SU-DHL-6 (cell line): ENCODE data around the gene TMEM154.

ENCODE experiments used
- H2AFZ ChIP-seq: fragments of 200-600 bp; sonication (generic); 2 replicates; pipeline ENCODE4 v1.6.1; 2014; ENCODE audit warnings: low read depth, mild to moderate bottlenecking, moderate library complexity, mixed read lengths, antibody characterized with exemption, low read length; ENCODE audit not compliant: severe bottlenecking
- H3F3A ChIP-seq: fragments of 200-600 bp; shearing (Covaris generic); 2 replicates; pipeline ENCODE4 v1.6.0; 2016; ENCODE audit warnings: antibody characterized with exemption, mild to moderate bottlenecking; ENCODE audit not compliant: insufficient read depth
- H3K27ac ChIP-seq: fragments of 200-600 bp; sonication (generic); 2 replicates; pipeline ENCODE4 v1.5.1; 2016; ENCODE audit warnings: low read depth, mild to moderate bottlenecking, low read length, moderate library complexity, mixed read lengths
- H3K27me3 ChIP-seq: fragments of 200-600 bp; sonication (generic), shearing (Covaris generic); 2 replicates; pipeline ENCODE4 v1.6.0; 2014; ENCODE audit warnings: mild to moderate bottlenecking, low read length
- H3K36me3 ChIP-seq: fragments of 200-600 bp; sonication (generic); 2 replicates; pipeline ENCODE4 v1.6.1; 2014; ENCODE audit warnings: mild to moderate bottlenecking, low read length, mixed read lengths
- H3K4me2 ChIP-seq: fragments of 300-600, 200-600 bp; shearing (Covaris generic), sonication (generic); 2 replicates; pipeline ENCODE4 v1.6.0; 2014; ENCODE audit warnings: low read length, low read depth, mild to moderate bottlenecking; ENCODE audit not compliant: poor library complexity, severe bottlenecking
- H3K4me3 ChIP-seq: fragments of 200-600 bp; sonication (generic); 2 replicates; pipeline ENCODE4 v1.5.1; 2014; ENCODE audit warnings: antibody characterized with exemption, low read length, mild to moderate bottlenecking, mixed read lengths; ENCODE audit not compliant: insufficient read depth, poor library complexity, severe bottlenecking
- H3K79me2 ChIP-seq: fragments of 200-600 bp; sonication (generic); 2 replicates; pipeline ENCODE4 v1.6.1; 2014; ENCODE audit warnings: mild to moderate bottlenecking, low read length, moderate library complexity; ENCODE audit not compliant: insufficient read depth
- H3K9ac ChIP-seq: fragments of 200-600 bp; sonication (generic); 2 replicates; pipeline ENCODE4 v1.7.0; 2014; ENCODE audit warnings: mild to moderate bottlenecking, low read length
- H3K9me2 ChIP-seq: fragments of 200-600 bp; sonication (generic); replicated peaks from 2 replicates; pipeline ENCODE4 v1.6.1; 2014; ENCODE audit warnings: low read length; ENCODE audit not compliant: insufficient read depth
- H3K9me3 ChIP-seq: fragments of 200-600 bp; sonication (generic); 2 replicates; pipeline ENCODE4 v1.6.1; 2014; ENCODE audit warnings: low read length, mixed read lengths; ENCODE audit not compliant: insufficient read depth
- H4K20me1 ChIP-seq: fragments of 200-600 bp; sonication (generic); 2 replicates; pipeline ENCODE4 v1.6.1; 2014; ENCODE audit warnings: low read depth, mild to moderate bottlenecking, antibody characterized with exemption, low read length, moderate library complexity, mixed read lengths
- CTCF ChIP-seq: fragments of 200-600 bp; sonication (generic); IDR thresholded peaks from one replicate; pipeline ENCODE4 v1.5.1; 2017; ENCODE audit warnings: antibody characterized with exemption, mild to moderate bottlenecking, low read length, moderate library complexity; ENCODE audit not compliant: insufficient read depth, poor library complexity, severe bottlenecking
- EZH2phosphoT487 ChIP-seq: fragments of 200-600 bp; sonication (generic), shearing (Covaris generic); conservative IDR thresholded peaks from 2 replicates; pipeline ENCODE4 v1.6.1; 2018; ENCODE audit warnings: mild to moderate bottlenecking, antibody characterized with exemption, low read length, moderate library complexity, mixed read lengths

Gene TMEM154

DNA sequence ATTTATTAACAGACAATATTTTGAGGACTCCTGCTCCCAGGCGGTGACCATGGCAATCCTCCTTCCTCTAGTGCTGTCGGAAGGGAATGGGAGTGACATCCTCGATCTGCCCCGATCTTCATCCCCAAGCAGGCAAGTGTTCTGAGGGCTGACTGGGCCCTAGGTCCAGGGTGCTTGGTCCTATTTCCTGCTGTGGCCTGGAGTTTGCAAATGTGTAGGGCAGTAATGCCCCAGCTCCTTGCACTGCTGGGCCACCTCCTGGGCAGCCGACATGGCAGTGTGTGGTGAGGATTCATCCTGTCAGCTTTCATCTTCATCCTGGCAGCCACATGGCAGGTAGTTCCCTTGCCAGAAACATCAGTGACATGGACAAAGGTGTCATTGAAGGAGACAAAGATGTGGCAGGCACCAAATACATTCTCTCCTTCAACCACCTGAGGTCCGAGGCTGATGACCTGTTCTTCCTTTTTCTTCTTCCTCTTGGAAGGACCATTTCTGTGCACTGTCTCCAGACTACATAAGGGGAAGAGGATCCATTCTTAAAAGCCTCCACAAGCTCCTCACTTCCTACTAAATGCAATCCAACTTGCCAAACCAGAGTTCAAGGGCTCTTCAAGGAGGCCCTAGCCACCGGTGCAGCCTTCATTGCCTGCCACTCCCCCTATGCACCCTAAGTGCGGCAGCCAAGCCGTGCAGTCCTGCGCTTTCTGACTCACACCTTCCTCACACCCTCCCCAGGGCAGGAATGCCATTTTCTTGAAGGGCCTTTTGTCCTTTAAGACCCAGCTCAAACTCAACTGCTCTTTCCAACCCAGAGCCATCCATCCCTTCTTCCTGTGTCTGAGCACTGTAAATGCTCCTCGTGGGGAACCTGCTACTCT is 65.7 kb downstream of the TMEM154 start:
- Histone ChIP-seq H2AFZ (no peak overlapping the region), H3K9ac (no peak overlapping the region), H3F3A (no peaks in the 10 kb centered on the region), H3K79me2 (no peaks in the 10 kb centered on the region), H3K9me2 (no peaks in the 10 kb centered on the region), H3K9me3 (no peaks in the 10 kb centered on the region), H3K27ac (no peak overlapping the region), H3K4me2 (no peak overlapping the region), H4K20me1 (no peaks in the 10 kb centered on the region), H3K36me3 (no peaks in the 10 kb centered on the region), H3K27me3 (no peaks in the 10 kb centered on the region), H3K4me3 (no peak overlapping the region)
- TF ChIP-seq CTCF (no peak), EZH2phosphoT487 (no peak)

DNA sequence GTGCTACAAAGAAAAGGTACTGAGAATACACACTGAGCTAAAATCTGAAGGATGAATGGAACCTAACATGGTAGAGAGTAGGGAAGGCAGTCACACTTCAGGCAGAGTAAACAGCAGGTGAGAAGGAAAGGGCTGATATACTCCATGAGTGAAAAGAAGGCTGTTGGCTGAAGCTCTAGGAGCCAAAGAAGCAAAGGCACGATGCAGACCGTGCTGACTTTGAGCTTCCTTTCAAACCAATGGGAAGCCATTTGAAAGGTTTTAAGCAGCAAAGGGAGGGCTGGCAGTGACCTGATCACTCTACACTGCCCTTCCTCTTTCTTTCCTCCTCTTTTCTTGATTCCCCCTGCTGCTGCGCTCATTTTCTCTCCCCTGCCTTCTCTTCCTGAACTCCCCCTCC is 66.4 kb downstream of the TMEM154 start:
- no peaks in the 10 kb centered on the region for H3K79me2 ChIP-seq
- TF ChIP-seq CTCF = no peak
- TF ChIP-seq EZH2phosphoT487 = no peak
- no peak overlapping the region for H3K9ac ChIP-seq
- H3K36me3 ChIP-seq = no peaks in the 10 kb centered on the region
- H4K20me1 ChIP-seq = no peaks in the 10 kb centered on the region
- no peak overlapping the region for H3K4me2 ChIP-seq
- H3K9me3 ChIP-seq = no peaks in the 10 kb centered on the region
- H3K9me2 ChIP-seq = no peaks in the 10 kb centered on the region
- H3K4me3 ChIP-seq = no peak overlapping the region
- no peak overlapping the region for H2AFZ ChIP-seq
- no peak overlapping the region for H3K27ac ChIP-seq
- H3F3A ChIP-seq = no peaks in the 10 kb centered on the region
- no peaks in the 10 kb centered on the region for H3K27me3 ChIP-seq

- H3K4me3 ChIP-seq = no peak overlapping the region
- H2AFZ ChIP-seq = no peak overlapping the region
- no peaks in the 10 kb centered on the region for H3F3A ChIP-seq
- no peak overlapping the region for H3K9ac ChIP-seq
- no peaks in the 10 kb centered on the region for H4K20me1 ChIP-seq
- no peaks in the 10 kb centered on the region for H3K9me2 ChIP-seq
- H3K27ac ChIP-seq = no peak overlapping the region
- no peaks in the 10 kb centered on the region for H3K9me3 ChIP-seq
- H3K4me2 ChIP-seq = no peak overlapping the region
- H3K27me3 ChIP-seq = no peaks in the 10 kb centered on the region
- no peaks in the 10 kb centered on the region for H3K36me3 ChIP-seq
- no peak for TF ChIP-seq CTCF
- no peak for TF ChIP-seq EZH2phosphoT487
- H3K79me2 ChIP-seq = no peaks in the 10 kb centered on the region
Measured at GRCh38 chr4:152610131-152610530, 69.7 kb downstream of the TMEM154 start.
